Stimulated activated CD4-positive, alpha-beta T cell treated with anti-CD3 and anti-CD28 coated beads, Interleukin-1b, Interleukin-23, amount 100 ng/mL, for 4 hours (primary cell): ENCODE results near the gene DALRD3.

ENCODE experiments used
- DNase-seq, 2 donors: peaks; one replicate each; pipeline ENCODE4 v3.0.0-alpha.2; 2020; ENCODE audit warnings: low read depth in 2 of 2

Gene DALRD3

GRCh38 chr3:48980295-48980694 lies 38.1 kb downstream of the DALRD3 start:
- DNase-seq, result no peak

GRCh38 chr3:48979451-48979850 lies 38.9 kb downstream of the DALRD3 start:
- DNase-seq, result no peak

- no peak for DNase-seq
These were observed 44.1 kb downstream of the DALRD3 start for GRCh38 chr3:48974076-48974864.

- DNase-seq, result no peak
These were observed 47.8 kb downstream of the DALRD3 start for GRCh38 chr3:48970586-48970985.

- DNase-seq, result peak; percentile 10 to 34
These were observed 51.5 kb downstream of the DALRD3 start for GRCh38 chr3:48966876-48967361.

GRCh38 chr3:48966367-48966766 lies 52.0 kb downstream of the DALRD3 start:
- DNase-seq, result no peak
